Astrocyte (in vitro differentiated cells and primary cell): Measurements from ENCODE around the gene WBP1L. TPM values are rescaled to one million over a fixed set of nuclear protein-coding genes. Genes with fewer than 3 reads are reported as not detected.

Experiments used
- DNase-seq: peaks from one replicate; pipeline ENCODE4 v3.0.0-alpha.2; 2010; ENCODE audit warnings: low read depth
- FAIRE-seq: peaks from 2 replicates; lab custom pipeline; 2011; peaks lifted over from hg19 to GRCh38; lab: Jason Lieb, UNC
- H2AFZ ChIP-seq: 2 replicates; pipeline ENCODE4 v1.6.0; 2012; ENCODE audit warnings: low read depth, low read length, inconsistent platforms
- H3K27ac ChIP-seq: 2 replicates; pipeline ENCODE4 v1.5.1; 2011; ENCODE audit warnings: low read depth, low read length, inconsistent platforms
- H3K27me3 ChIP-seq: 2 replicates; pipeline ENCODE4 v1.6.0; 2011; ENCODE audit warnings: low read length, inconsistent platforms; ENCODE audit not compliant: insufficient read depth
- H3K36me3 ChIP-seq: 2 replicates; pipeline ENCODE4 v1.5.1; 2011; ENCODE audit warnings: low read length, inconsistent platforms; ENCODE audit not compliant: insufficient read depth
- H3K4me1 ChIP-seq: 2 replicates; pipeline ENCODE4 v1.5.1; 2011; ENCODE audit warnings: low read length, inconsistent platforms; ENCODE audit not compliant: insufficient read depth
- H3K4me2 ChIP-seq: 2 replicates; pipeline ENCODE4 v1.6.0; 2012; ENCODE audit warnings: low read length, inconsistent platforms
- H3K4me3 ChIP-seq: 2 replicates; pipeline ENCODE4 v1.5.1; 2011; ENCODE audit warnings: low read depth, mild to moderate bottlenecking, low read length, inconsistent platforms; ENCODE audit not compliant: insufficient read depth
- H3K79me2 ChIP-seq: 2 replicates; pipeline ENCODE4 v1.6.0; 2012; ENCODE audit warnings: mild to moderate bottlenecking, low read length, inconsistent platforms; ENCODE audit not compliant: insufficient read depth
- H3K9ac ChIP-seq: 2 replicates; pipeline ENCODE4 v1.6.0; 2012; ENCODE audit warnings: mild to moderate bottlenecking, low read length, inconsistent platforms
- H3K9me3 ChIP-seq: 2 replicates; pipeline ENCODE4 v1.5.1; 2012; ENCODE audit warnings: low read depth, mild to moderate bottlenecking, low read length, inconsistent platforms; ENCODE audit not compliant: insufficient read depth
- H4K20me1 ChIP-seq: 2 replicates; pipeline ENCODE4 v1.6.0; 2012; ENCODE audit warnings: low read length, inconsistent platforms; ENCODE audit not compliant: insufficient read depth
- H3K27ac Mint-ChIP-seq: one replicate; pipeline ENCODE4 v1.8.0; 2021; ENCODE audit warnings: mild to moderate bottlenecking, mixed read lengths; ENCODE audit not compliant: unreplicated experiment
- H3K27me3 Mint-ChIP-seq: one replicate; pipeline ENCODE4 v1.8.0; 2021; ENCODE audit warnings: low read depth, mixed read lengths; ENCODE audit not compliant: unreplicated experiment
- H3K36me3 Mint-ChIP-seq: one replicate; pipeline ENCODE4 v1.8.0; 2021; ENCODE audit warnings: low read depth, mixed read lengths; ENCODE audit not compliant: unreplicated experiment
- H3K4me1 Mint-ChIP-seq: one replicate; pipeline ENCODE4 v1.8.0; 2021; ENCODE audit warnings: low read depth, mixed read lengths; ENCODE audit not compliant: unreplicated experiment
- H3K4me3 Mint-ChIP-seq: one replicate; pipeline ENCODE4 v1.8.0; 2021; ENCODE audit warnings: mild to moderate bottlenecking, moderate library complexity, mixed read lengths; ENCODE audit not compliant: unreplicated experiment
- H3K9me3 Mint-ChIP-seq: one replicate; pipeline ENCODE4 v1.8.0; 2021; ENCODE audit warnings: mild to moderate bottlenecking, mixed read lengths; ENCODE audit not compliant: unreplicated experiment
- CTCF ChIP-seq: IDR thresholded peaks from 2 replicates; pipeline ENCODE4 v1.5.1; 2011; ENCODE audit warnings: low read depth, mild to moderate bottlenecking, inconsistent platforms, low read length, moderate library complexity; ENCODE audit not compliant: insufficient read depth
- EZH2 ChIP-seq: IDR thresholded peaks from 2 replicates; pipeline ENCODE4 v1.6.1; 2012; ENCODE audit warnings: mild to moderate bottlenecking, low read length, inconsistent platforms; ENCODE audit not compliant: insufficient read depth
- total RNA-seq: library from RNA; stranded (reverse); gene quantifications from 2 replicates; pipeline ENCODE4 v1.2.1, GENCODE V29; 2021

Gene WBP1L
- total RNA-seq, 1 donor from 2014 or later = 73.6 TPM

- peaks cover 1% of the 10 kb centered on the region for H3K4me1 Mint-ChIP-seq
- Histone ChIP-seq H3K4me2 (no peak overlapping the region), H3K27me3 (no peaks in the 10 kb centered on the region), H3K27ac (no peak overlapping the region), H4K20me1 (no peaks in the 10 kb centered on the region), H2AFZ (no peak overlapping the region), H3K4me1 (no peaks in the 10 kb centered on the region), H3K79me2 (no peaks in the 10 kb centered on the region), H3K9ac (no peak overlapping the region), H3K36me3 (peaks cover 9% of the 10 kb centered on the region), H3K9me3 (no peaks in the 10 kb centered on the region), H3K4me3 (no peak overlapping the region)
- DNase-seq = no peak
- H3K36me3 Mint-ChIP-seq = peaks cover 20% of the 10 kb centered on the region
- H3K4me3 Mint-ChIP-seq = no peak overlapping the region
- no peak for TF ChIP-seq EZH2
- TF ChIP-seq CTCF = no peak
- H3K27me3 Mint-ChIP-seq = no peaks in the 10 kb centered on the region
- no peaks in the 10 kb centered on the region for H3K9me3 Mint-ChIP-seq
- H3K27ac Mint-ChIP-seq = no peak overlapping the region
- no peak for FAIRE-seq
Observed at GRCh38 chr10:102732661-102733060, 11.1 kb upstream of the WBP1L start.

- FAIRE-seq (no peak), DNase-seq (no peak)
- H3K27me3 ChIP-seq = no peaks in the 10 kb centered on the region
- no peaks in the 10 kb centered on the region for H3K9me3 Mint-ChIP-seq
- H3K27ac ChIP-seq = no peak overlapping the region
- no peaks in the 10 kb centered on the region for H3K4me1 ChIP-seq
- no peaks in the 10 kb centered on the region for H3K9me3 ChIP-seq
- TF ChIP-seq EZH2 = no peak
- TF ChIP-seq CTCF = no peak
- no peak overlapping the region for H3K9ac ChIP-seq
- no peaks in the 10 kb centered on the region for H3K27me3 Mint-ChIP-seq
- H3K36me3 Mint-ChIP-seq = peaks cover 21% of the 10 kb centered on the region
- H3K4me2 ChIP-seq = no peak overlapping the region
- H3K27ac Mint-ChIP-seq = no peak overlapping the region
- H3K4me1 Mint-ChIP-seq = no peaks in the 10 kb centered on the region
- H3K4me3 ChIP-seq = no peak overlapping the region
- H3K4me3 Mint-ChIP-seq = no peak overlapping the region
- H3K36me3 ChIP-seq = peaks cover 8% of the 10 kb centered on the region
- H3K79me2 ChIP-seq = no peaks in the 10 kb centered on the region
- H2AFZ ChIP-seq = no peak overlapping the region
- no peaks in the 10 kb centered on the region for H4K20me1 ChIP-seq
Observed at GRCh38 chr10:102735065-102735562, 8.6 kb upstream of the WBP1L start.

- TF ChIP-seq EZH2 (no peak), CTCF (no peak)
- Histone ChIP-seq H3K9me3 (no peaks in the 10 kb centered on the region), H3K9ac (no peak overlapping the region), H3K27ac (no peak overlapping the region), H2AFZ (no peak overlapping the region), H4K20me1 (no peaks in the 10 kb centered on the region), H3K79me2 (no peaks in the 10 kb centered on the region), H3K4me2 (no peak overlapping the region), H3K36me3 (peaks cover 5% of the 10 kb centered on the region), H3K27me3 (no peaks in the 10 kb centered on the region), H3K4me3 (no peak overlapping the region), H3K4me1 (peaks cover 2% of the 10 kb centered on the region)
- peaks cover 6% of the 10 kb centered on the region for H3K4me1 Mint-ChIP-seq
- DNase-seq = no peak
- H3K27me3 Mint-ChIP-seq = no peaks in the 10 kb centered on the region
- no peak for FAIRE-seq
- peaks cover 15% of the 10 kb centered on the region for H3K36me3 Mint-ChIP-seq
- H3K27ac Mint-ChIP-seq = no peak overlapping the region
- H3K9me3 Mint-ChIP-seq = no peaks in the 10 kb centered on the region
- no peak overlapping the region for H3K4me3 Mint-ChIP-seq
Observed at GRCh38 chr10:102738692-102739121, 5.0 kb upstream of the WBP1L start.
